ENCODE results near the gene LIN28A.

Gene LIN28A

DNA sequence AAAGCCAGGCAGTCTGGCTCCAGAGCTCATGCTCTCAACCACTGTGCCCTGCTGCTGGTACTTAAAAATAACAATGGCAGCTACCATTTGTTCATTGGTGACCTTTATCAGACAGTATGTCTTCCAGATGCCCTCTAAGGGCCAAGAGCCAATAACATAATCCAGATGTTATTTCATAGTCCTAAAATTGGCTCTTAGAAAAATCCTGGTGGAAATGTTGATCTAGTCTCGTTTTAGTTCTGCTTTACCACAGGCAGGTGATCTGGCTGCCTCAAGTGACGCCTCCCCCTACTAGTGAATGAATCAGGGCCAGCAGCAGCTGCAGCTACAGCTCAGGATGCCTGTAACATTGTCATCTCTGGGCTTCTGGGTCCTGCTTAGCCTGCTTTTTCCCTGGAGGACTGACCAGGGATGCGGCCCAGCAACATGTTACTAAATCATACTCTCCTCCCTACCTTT, 49.0 kb downstream of the LIN28A start:
- DNase-seq (ENCODE audit: insufficient read length, low spot score) (no peak), FAIRE-seq (no peak)
- TF ChIP-seq, protein P1, sequence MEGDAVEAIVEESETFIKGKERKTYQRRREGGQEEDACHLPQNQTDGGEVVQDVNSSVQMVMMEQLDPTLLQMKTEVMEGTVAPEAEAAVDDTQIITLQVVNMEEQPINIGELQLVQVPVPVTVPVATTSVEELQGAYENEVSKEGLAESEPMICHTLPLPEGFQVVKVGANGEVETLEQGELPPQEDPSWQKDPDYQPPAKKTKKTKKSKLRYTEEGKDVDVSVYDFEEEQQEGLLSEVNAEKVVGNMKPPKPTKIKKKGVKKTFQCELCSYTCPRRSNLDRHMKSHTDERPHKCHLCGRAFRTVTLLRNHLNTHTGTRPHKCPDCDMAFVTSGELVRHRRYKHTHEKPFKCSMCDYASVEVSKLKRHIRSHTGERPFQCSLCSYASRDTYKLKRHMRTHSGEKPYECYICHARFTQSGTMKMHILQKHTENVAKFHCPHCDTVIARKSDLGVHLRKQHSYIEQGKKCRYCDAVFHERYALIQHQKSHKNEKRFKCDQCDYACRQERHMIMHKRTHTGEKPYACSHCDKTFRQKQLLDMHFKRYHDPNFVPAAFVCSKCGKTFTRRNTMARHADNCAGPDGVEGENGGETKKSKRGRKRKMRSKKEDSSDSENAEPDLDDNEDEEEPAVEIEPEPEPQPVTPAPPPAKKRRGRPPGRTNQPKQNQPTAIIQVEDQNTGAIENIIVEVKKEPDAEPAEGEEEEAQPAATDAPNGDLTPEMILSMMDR (IDR thresholded peaks at IDR 0.05; ENCODE audit: insufficient read depth, missing control alignments): no peak

DNA sequence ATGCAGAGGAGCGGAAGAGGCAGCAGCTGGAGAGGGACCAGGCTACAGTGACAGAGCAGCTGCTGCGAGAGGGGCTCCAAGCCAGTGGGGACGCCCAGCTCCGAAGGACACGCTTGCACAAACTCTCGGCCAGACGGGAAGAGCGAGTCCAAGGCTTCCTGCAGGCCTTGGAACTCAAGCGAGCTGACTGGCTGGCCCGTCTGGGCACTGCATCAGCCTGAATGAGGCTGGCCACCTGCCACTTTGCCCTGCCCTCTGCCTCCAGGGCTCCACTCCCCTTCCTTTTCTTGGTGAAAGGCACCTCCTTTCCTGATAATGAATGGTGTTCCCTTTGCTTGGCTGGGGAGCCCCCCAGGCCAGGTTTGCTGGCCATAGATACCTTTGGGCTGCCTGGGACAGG, 58.3 kb downstream of the LIN28A start:
- FAIRE-seq (no peak), DNase-seq (ENCODE audit: insufficient read length, low spot score) (no peak)
- TF ChIP-seq, protein P1 (IDR thresholded peaks at IDR 0.05; ENCODE audit: insufficient read depth, missing control alignments): no peak

DNA sequence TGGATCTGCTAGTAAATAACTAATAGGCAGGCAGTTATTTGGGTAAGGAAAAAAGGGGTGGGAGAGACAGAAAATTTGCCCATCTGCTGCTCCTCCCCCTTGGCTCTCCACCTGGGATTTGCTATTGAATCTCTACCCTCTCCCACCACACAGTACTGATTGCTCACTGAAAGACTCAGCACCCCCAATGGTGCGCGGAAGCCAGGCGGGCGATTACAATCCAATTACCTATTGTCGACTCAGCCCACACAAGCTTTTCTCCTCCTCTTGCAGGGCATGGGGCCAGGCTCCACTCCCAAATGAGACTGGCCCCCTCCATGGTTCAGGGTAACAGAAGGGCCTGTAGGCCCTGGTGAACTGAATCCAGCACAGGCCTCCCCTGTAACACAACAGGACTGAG, 58.9 kb downstream of the LIN28A start:
- TF ChIP-seq, protein P1 (IDR thresholded peaks at IDR 0.05; ENCODE audit: insufficient read depth, missing control alignments): no peak
- no peak for FAIRE-seq
- DNase-seq (ENCODE audit: insufficient read length, low spot score): no peak

DNA sequence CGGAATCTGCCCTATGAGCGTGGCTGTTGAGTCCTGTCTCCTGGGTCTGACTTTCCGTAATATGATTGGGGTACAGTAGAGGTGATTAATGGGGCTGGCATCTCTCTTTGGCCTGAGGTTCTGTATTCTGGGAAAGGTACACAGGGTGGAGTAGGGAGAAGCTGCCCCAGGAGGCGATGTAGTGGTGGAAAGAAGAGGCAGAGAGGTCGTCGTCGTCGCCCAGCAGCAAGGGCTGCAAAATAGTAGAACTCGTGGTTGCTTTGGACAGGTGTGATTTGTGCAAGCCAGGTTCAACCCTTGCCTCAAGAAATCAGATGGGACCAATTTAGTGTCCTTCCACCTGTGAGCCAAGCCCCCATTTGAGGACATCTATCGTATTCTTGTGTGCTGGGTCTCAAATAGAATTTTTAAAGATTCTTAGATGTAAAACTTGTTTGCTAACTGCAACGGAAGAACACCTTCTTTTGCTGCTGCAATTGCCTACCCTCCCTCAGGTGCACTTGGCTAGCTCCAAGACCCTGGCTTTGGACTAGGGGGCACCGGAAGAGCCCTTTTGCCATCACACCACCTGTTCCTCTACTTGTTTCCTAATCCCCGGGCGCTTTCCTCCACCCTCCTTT, 60.4 kb downstream of the LIN28A start:
- DNase-seq (ENCODE audit: insufficient read length, low spot score): no peak
- TF ChIP-seq, protein P1 (IDR thresholded peaks at IDR 0.05; ENCODE audit: insufficient read depth, missing control alignments): no peak
- FAIRE-seq: no peak

DNA sequence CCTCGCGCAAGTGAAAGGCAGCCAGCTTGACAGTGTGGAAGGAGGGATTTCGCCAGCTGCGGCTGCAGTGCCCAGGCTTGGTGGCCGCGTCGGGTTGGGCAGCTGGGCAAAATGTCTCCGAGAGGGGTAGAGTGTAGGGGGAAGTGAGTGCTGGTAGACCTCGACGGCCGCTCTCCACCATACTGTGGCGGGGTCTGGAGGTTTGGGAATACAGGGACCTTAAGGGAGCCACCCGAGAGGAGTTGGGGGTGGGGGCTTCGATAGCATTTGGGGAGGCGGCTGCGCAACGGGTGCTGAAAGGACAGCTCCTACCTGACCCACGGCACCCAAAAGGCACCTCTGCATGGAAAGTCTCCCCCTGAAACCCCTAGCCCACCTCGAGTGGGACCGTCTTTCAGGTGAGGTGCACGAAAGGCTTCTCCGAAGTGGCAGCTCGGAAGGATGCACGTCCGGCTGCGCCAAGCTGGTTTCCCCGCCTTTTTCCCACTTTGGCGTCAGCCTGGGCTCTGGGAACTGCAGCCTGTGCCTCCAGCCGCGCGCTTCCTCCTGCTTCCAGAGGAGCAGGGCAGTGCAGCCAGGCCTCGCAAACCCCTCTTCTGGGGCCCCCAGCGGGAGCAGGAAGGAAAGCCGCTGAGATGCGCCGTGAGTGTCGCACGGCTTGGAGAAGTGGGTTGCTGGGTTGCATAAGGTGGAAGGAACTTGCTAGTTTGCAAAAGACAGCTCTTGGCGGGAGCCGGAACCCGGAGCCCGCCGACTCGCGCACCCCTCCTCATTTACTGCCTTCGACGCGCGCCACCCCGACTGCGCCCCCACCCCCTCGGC, 61.1 kb downstream of the LIN28A start:
- FAIRE-seq (no peak), DNase-seq (ENCODE audit: insufficient read length, low spot score) (no peak)
- TF ChIP-seq, protein P1 (IDR thresholded peaks at IDR 0.05; ENCODE audit: insufficient read depth, missing control alignments): no peak

DNA sequence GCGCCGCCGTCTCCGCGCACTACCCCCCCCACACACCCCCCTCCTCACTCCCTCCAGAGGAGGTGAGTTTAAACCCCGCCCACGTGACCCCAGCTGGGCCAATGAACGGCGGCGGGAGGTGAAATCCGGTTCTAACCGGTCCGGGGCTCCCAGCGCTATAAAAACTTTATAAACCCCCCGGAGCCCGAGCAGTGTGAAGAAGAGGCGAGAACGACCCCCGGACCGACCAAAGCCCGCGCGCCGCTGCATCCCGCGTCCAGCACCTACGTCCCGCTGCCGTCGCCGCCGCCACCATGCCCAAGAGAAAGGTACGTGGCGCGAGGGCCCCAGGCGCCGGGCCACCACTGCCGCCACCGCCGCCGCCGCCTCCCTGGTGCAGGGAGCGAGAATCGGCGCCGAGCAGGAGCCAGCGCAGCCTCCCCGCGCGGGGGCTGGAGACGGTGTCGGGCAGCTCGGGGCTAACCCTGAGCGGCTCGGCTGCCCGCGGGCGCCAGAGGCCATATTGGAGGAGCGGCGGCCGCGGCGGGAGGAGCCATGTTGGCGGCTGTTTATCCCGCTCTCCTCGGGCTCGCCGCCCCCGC, 61.8 kb downstream of the LIN28A start, which contains the start of gene HMGN2:
Gene HMGN2 (plus strand): TSS at position 121 of the 581 bp plus-strand sequence. CDS start 173 bp downstream, at position 294.
- TF ChIP-seq, protein P1 (IDR thresholded peaks at IDR 0.05; ENCODE audit: insufficient read depth, missing control alignments): no peak
- no peak for FAIRE-seq
- peak; percentile 25 for DNase-seq (ENCODE audit: insufficient read length, low spot score)
